Activated B cell treated with CpG ODN at 0.5 μM for 24 hours (primary cell): ENCODE data around the gene TMEM178B. TPM values are rescaled to one million over a fixed set of nuclear protein-coding genes. Genes with fewer than 3 reads are reported as not detected.

Experiments used
- ATAC-seq: fragments of 200-7000 bp; cut with Tn5 transposase; one replicate; pipeline ENCODE4 v1.10.0; 2021; ENCODE audit warnings: low read depth, mild to moderate bottlenecking, moderate library complexity
- CTCF ChIA-PET: fragments of 350-600 bp; sonication (Branson Sonifier 250); formaldehyde crosslinking; loops from one replicate; lab custom pipeline; 2021; ENCODE audit warnings: antibody characterized with exemption; lab: Charles Lee
- POLR2A ChIA-PET: fragments of 350-600 bp; sonication (Branson Sonifier 250); formaldehyde crosslinking; loops from one replicate; lab custom pipeline; 2021; ENCODE audit warnings: antibody characterized with exemption; lab: Charles Lee
- DNase-seq: peaks from one replicate; pipeline ENCODE4 v3.0.0; 2022
- H3K27ac Mint-ChIP-seq: one replicate; pipeline ENCODE4 v1.8.0; 2020; ENCODE audit warnings: mixed read lengths
- H3K27me3 Mint-ChIP-seq: one replicate; pipeline ENCODE4 v1.8.0; 2021; ENCODE audit warnings: mixed read lengths
- H3K36me3 Mint-ChIP-seq: one replicate; pipeline ENCODE4 v1.8.0; 2021; ENCODE audit warnings: low read depth, mixed read lengths
- H3K4me1 Mint-ChIP-seq: one replicate; pipeline ENCODE4 v1.8.0; 2021; ENCODE audit warnings: mixed read lengths
- H3K4me3 Mint-ChIP-seq: one replicate; pipeline ENCODE4 v1.8.0; 2020; ENCODE audit warnings: mild to moderate bottlenecking, mixed read lengths
- H3K9me3 Mint-ChIP-seq: one replicate; pipeline ENCODE4 v1.8.0; 2020; ENCODE audit warnings: mixed read lengths
- CTCF ChIP-seq: fragments of 200-600 bp; IDR thresholded peaks from one replicate; pipeline ENCODE4 v1.8.0; 2022; ENCODE audit warnings: antibody characterized with exemption, mild to moderate bottlenecking
- intact Hi-C: fragments of 100-400 bp; cut with micrococcal nuclease; formaldehyde crosslinking; loops from one replicate; pipeline ENCODE4 v1.15.1; 2024
- total RNA-seq: library from RNA; stranded (reverse); gene quantifications from 2 replicates; pipeline ENCODE4 v1.2.3, GENCODE V29; 2022

The TMEM178B gene
- total RNA-seq, 1 donor from 2014 or later: 0.49 TPM

- POLR2A ChIA-PET: no interaction called here
- Mint-ChIP-seq H3K4me3 (no peak overlapping the region), H3K9me3 (no peaks in the 10 kb centered on the region), H3K36me3 (no peaks in the 10 kb centered on the region), H3K4me1 (no peaks in the 10 kb centered on the region), H3K27ac (no peak overlapping the region), H3K27me3 (peaks cover 3% of the 10 kb centered on the region)
- CTCF ChIA-PET: no interaction called here
- intact Hi-C loops: no loop called here
- no peak for TF ChIP-seq CTCF
- ATAC-seq: no peak
- DNase-seq: no peak
Observed at GRCh38 chr7:141094336-141095070, 20.6 kb downstream of the TMEM178B start.

- Mint-ChIP-seq H3K27ac (no peak overlapping the region), H3K4me3 (no peak overlapping the region), H3K27me3 (peaks cover 3% of the 10 kb centered on the region), H3K9me3 (no peaks in the 10 kb centered on the region), H3K36me3 (no peaks in the 10 kb centered on the region), H3K4me1 (no peaks in the 10 kb centered on the region)
- TF ChIP-seq CTCF: no peak
- ChIA-PET CTCF (no interaction called here), POLR2A (interaction anchor here (0.7 kb wide), 1 partner anchor 619 kb away, joined by 8 read pairs; no protein-coding TSS in a partner anchor)
- intact Hi-C loops: no loop called here
- DNase-seq (no peak), ATAC-seq (no peak)
Observed at GRCh38 chr7:141097430-141097829, 23.6 kb downstream of the TMEM178B start.

GRCh38 chr7:141102436-141102835 lies 28.6 kb downstream of the TMEM178B start:
- intact Hi-C loops: no loop called here
- CTCF ChIA-PET: no interaction called here
- H3K36me3 Mint-ChIP-seq: no peaks in the 10 kb centered on the region

GRCh38 chr7:141103847-141104429 lies 30.1 kb downstream of the TMEM178B start:
- H3K9me3 Mint-ChIP-seq: no peaks in the 10 kb centered on the region
- H3K27me3 Mint-ChIP-seq: no peaks in the 10 kb centered on the region
- no peak overlapping the region for H3K27ac Mint-ChIP-seq
- intact Hi-C loops: no loop called here
- POLR2A ChIA-PET: no interaction called here
- no peak overlapping the region for H3K4me3 Mint-ChIP-seq
- H3K4me1 Mint-ChIP-seq: no peaks in the 10 kb centered on the region
- DNase-seq (no peak), ATAC-seq (no peak)
- TF ChIP-seq CTCF: no peak
- CTCF ChIA-PET: no interaction called here
- H3K36me3 Mint-ChIP-seq: no peaks in the 10 kb centered on the region

More at GRCh38 chr7:141102436-141102835, 28.6 kb downstream of the TMEM178B start:
- TF ChIP-seq CTCF: no peak
- Mint-ChIP-seq H3K27me3 (no peaks in the 10 kb centered on the region), H3K4me3 (no peak overlapping the region), H3K9me3 (no peaks in the 10 kb centered on the region), H3K4me1 (no peaks in the 10 kb centered on the region), H3K27ac (no peak overlapping the region)
- ATAC-seq (no peak), DNase-seq (no peak)
- POLR2A ChIA-PET: no interaction called here

- intact Hi-C loops: no loop called here
- ChIA-PET POLR2A (no interaction called here), CTCF (interaction anchor here (0.7 kb wide), 1 partner anchor 22 kb away, joined by 3 read pairs; no protein-coding TSS in a partner anchor)
- H3K4me3 Mint-ChIP-seq: no peak overlapping the region
- no peaks in the 10 kb centered on the region for H3K4me1 Mint-ChIP-seq
- no peaks in the 10 kb centered on the region for H3K9me3 Mint-ChIP-seq
- no peak overlapping the region for H3K27ac Mint-ChIP-seq
- no peak for DNase-seq
- TF ChIP-seq CTCF: no peak
- no peaks in the 10 kb centered on the region for H3K36me3 Mint-ChIP-seq
- no peak for ATAC-seq
- H3K27me3 Mint-ChIP-seq: no peaks in the 10 kb centered on the region
Observed at GRCh38 chr7:141113131-141113530, 39.3 kb downstream of the TMEM178B start.
